KG1 (cell line): Measurements from ENCODE around the gene SEMA3F.

Source experiments
- DNase-seq: peaks from one replicate; lab custom pipeline; 2025; lab: John Stamatoyannopoulos, UW

Gene SEMA3F

GRCh38 chr3:50235716-50236483 lies 80.8 kb downstream of the SEMA3F start, which contains the start of gene GNAI2:
TSS of gene GNAI2 (plus strand) at chr3:50236204. CDS start at chr3:50236336, 132 bp downstream.
- DNase-seq, result peak; percentile 99

- no peak for DNase-seq
Measured at GRCh38 chr3:50236484-50237132, 81.5 kb downstream of the SEMA3F start.

GRCh38 chr3:50237133-50237651 lies 82.1 kb downstream of the SEMA3F start:
- no peak for DNase-seq

GRCh38 chr3:50237754-50238548 lies 82.8 kb downstream of the SEMA3F start:
- DNase-seq, result peak; percentile 63

GRCh38 chr3:50238549-50239026 lies 83.5 kb downstream of the SEMA3F start:
- no peak for DNase-seq
